ENCODE measurements around the gene ATP6V0D1.

ATP6V0D1 gene

DNA sequence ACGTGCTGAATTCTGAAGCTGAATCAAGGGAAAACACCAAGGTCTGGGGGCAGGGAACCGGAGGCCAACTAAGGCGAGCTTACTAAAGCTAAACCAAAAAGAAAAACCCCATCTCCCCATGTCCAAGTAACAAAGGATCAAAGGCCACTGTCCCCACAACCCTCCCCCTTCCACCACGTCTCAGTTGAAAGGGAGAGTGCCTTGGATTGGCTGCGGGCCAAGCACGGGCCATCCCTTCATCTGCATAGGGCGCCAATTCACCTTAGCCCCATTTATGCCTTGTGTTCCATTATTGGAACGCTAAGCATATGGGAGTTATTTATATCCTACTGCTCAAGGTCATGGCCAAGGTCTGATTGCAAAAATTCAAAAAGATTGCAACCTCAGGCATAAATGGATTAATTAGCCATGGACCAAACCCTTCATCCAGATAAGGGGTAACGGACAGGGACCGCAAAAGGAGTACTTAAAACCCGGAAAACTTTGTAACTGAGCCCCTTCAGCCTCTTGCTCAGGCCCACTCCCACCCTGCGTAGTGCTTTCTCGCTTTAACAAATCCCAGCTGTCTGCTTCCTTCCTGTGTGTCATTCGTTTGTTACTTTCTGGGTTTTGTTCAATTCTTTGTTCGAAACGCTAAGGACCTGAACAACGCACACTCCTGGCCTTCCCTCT, 740 bp upstream of the ATP6V0D1 start:
- DNase-seq (ENCODE audit: low read depth) = no peak
- H3K4me3 ChIP-seq (ENCODE audit: low read length) = peak overlapping the region; percentile 66
- no peak for TF ChIP-seq CTCF (conservative IDR thresholded peaks at IDR 0.05; ENCODE audit: low read depth, low read length)

GRCh38 chr16:67477960-67478554, 2.9 kb downstream of the ATP6V0D1 start:
- DNase-seq (ENCODE audit: low read depth) = no peak
- TF ChIP-seq CTCF (conservative IDR thresholded peaks at IDR 0.05; ENCODE audit: low read depth, low read length) = no peak
- H3K4me3 ChIP-seq (ENCODE audit: low read length) = no peak overlapping the region

- no peak overlapping the region for H3K4me3 ChIP-seq (ENCODE audit: low read length)
- DNase-seq (ENCODE audit: low read depth) = no peak
- no peak for TF ChIP-seq CTCF (conservative IDR thresholded peaks at IDR 0.05; ENCODE audit: low read depth, low read length)
Observed at GRCh38 chr16:67474551-67475455, 6.2 kb downstream of the ATP6V0D1 start.

- no peak overlapping the region for H3K4me3 ChIP-seq (ENCODE audit: low read length)
- no peak for DNase-seq (ENCODE audit: low read depth)
- no peak for TF ChIP-seq CTCF (conservative IDR thresholded peaks at IDR 0.05; ENCODE audit: low read depth, low read length)
Observed at GRCh38 chr16:67471758-67472384, 9.1 kb downstream of the ATP6V0D1 start.

DNA sequence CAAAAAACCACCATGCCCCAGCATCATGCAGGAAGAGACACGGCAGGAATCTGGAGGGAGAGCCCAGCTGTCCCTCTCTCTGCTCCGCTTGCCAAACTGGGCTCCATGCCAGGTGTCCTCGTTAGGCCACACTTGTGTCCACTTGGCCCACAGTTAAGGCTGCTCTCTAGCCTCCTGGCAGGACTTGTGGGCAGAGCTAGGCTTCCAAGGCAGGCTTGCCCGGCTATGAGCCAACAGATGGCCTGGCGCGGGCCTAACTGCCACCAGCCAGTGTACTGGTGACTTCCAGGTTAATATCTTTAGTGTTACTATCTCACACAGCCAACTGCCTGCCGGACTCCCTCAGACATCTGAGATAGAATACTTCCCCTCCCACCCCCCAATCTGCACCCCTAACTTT, 10.6 kb downstream of the ATP6V0D1 start:
- H3K4me3 ChIP-seq (ENCODE audit: low read length) = no peak overlapping the region
- no peak for TF ChIP-seq CTCF (conservative IDR thresholded peaks at IDR 0.05; ENCODE audit: low read depth, low read length)

GRCh38 chr16:67468731-67469130, 12.2 kb downstream of the ATP6V0D1 start:
- no peak for TF ChIP-seq CTCF (conservative IDR thresholded peaks at IDR 0.05; ENCODE audit: low read depth, low read length)
- H3K4me3 ChIP-seq (ENCODE audit: low read length) = no peak overlapping the region
- no peak for DNase-seq (ENCODE audit: low read depth)

More for the DNA sequence above, 10.6 kb downstream of the ATP6V0D1 start:
- no peak for DNase-seq (ENCODE audit: low read depth)

Measured in retinal pigment epithelial cell (primary cell).